ENCODE data around the gene ACOT9. TPM values are rescaled to one million over a fixed set of nuclear protein-coding genes. Genes with fewer than 3 reads are reported as not detected.

The ACOT9 gene
- total and polyA plus RNA-seq, 2 experiments from 2014 or later, result 28.5 to 34.3 TPM

GRCh38 chrX:23754664-23755063, 11.6 kb upstream of the ACOT9 start (continued):
- TF ChIP-seq REST (IDR thresholded peaks at IDR 0.05; ENCODE audit: unreplicated experiment), result no peak
- no peak for TF ChIP-seq STAT1 (IDR thresholded peaks at IDR 0.05; ENCODE audit: unreplicated experiment)
- no peak for TF ChIP-seq POLR2AphosphoS5 (IDR thresholded peaks at IDR 0.05; ENCODE audit: low read depth)

GRCh38 chrX:23752740-23753415, 9.8 kb upstream of the ACOT9 start:
- H3K27ac ChIP-seq (ENCODE audit: low read depth), result no peak overlapping the region
- DNase-seq (ENCODE audit: low spot score) (no peak), ATAC-seq (no peak)
- no peaks in the 10 kb centered on the region for H3K27me3 ChIP-seq (ENCODE audit: insufficient read depth)
- Mint-ChIP-seq H3K27me3 (ENCODE audit: insufficient read depth, low read depth, poor library complexity) (no peaks in the 10 kb centered on the region), H3K36me3 (ENCODE audit: low read depth) (no peaks in the 10 kb centered on the region), H3K4me3 (no peak overlapping the region), H3K9me3 (no peaks in the 10 kb centered on the region), H3K27ac (no peak overlapping the region), H3K4me1 (no peaks in the 10 kb centered on the region)
- no peak overlapping the region for H3K4me3 ChIP-seq
- H3K36me3 ChIP-seq (ENCODE audit: insufficient read depth), result no peaks in the 10 kb centered on the region
- H3K4me2 ChIP-seq, result no peak overlapping the region
- H3K4me1 ChIP-seq (ENCODE audit: insufficient read depth), result no peaks in the 10 kb centered on the region
- H4K20me1 ChIP-seq (replicated peaks; ENCODE audit: insufficient read depth), result no peaks in the 10 kb centered on the region
- no peaks in the 10 kb centered on the region for H3F3A ChIP-seq (replicated peaks; ENCODE audit: low read depth)
- no peaks in the 10 kb centered on the region for H3K9me2 ChIP-seq (ENCODE audit: insufficient read depth)
- H3K79me2 ChIP-seq (replicated peaks; ENCODE audit: insufficient read depth), result no peaks in the 10 kb centered on the region
- H2AFZ ChIP-seq, result no peak overlapping the region
- TF ChIP-seq ETS1 (IDR thresholded peaks at IDR 0.05), result no peak
- no peak for TF ChIP-seq EZH2 (IDR thresholded peaks at IDR 0.05; ENCODE audit: low read depth, unreplicated experiment)
- no peak for TF ChIP-seq ZNF114 (CRISPR knock-in tag; IDR thresholded peaks at IDR 0.05)

GRCh38 chrX:23749576-23749975, 6.5 kb upstream of the ACOT9 start:
- Mint-ChIP-seq H3K27ac (no peak overlapping the region), H3K9me3 (no peaks in the 10 kb centered on the region), H3K4me1 (no peaks in the 10 kb centered on the region), H3K4me3 (no peak overlapping the region), H3K36me3 (ENCODE audit: low read depth) (no peaks in the 10 kb centered on the region), H3K27me3 (ENCODE audit: insufficient read depth, low read depth, poor library complexity) (no peaks in the 10 kb centered on the region)
- Histone ChIP-seq H3K79me2 (replicated peaks; ENCODE audit: insufficient read depth) (no peaks in the 10 kb centered on the region), H2AFZ (no peak overlapping the region), H3K4me2 (no peak overlapping the region), H3K36me3 (ENCODE audit: insufficient read depth) (no peaks in the 10 kb centered on the region), H4K20me1 (replicated peaks; ENCODE audit: insufficient read depth) (no peaks in the 10 kb centered on the region), H3F3A (replicated peaks; ENCODE audit: low read depth) (no peaks in the 10 kb centered on the region), H3K4me3 (no peak overlapping the region), H3K27me3 (ENCODE audit: insufficient read depth) (no peaks in the 10 kb centered on the region), H3K27ac (ENCODE audit: low read depth) (no peak overlapping the region), H3K9me2 (ENCODE audit: insufficient read depth) (no peaks in the 10 kb centered on the region), H3K4me1 (ENCODE audit: insufficient read depth) (no peaks in the 10 kb centered on the region)
- DNase-seq (ENCODE audit: low spot score) (no peak), ATAC-seq (no peak)
- TF ChIP-seq ETS1 (IDR thresholded peaks at IDR 0.05), result no peak
- no peak for TF ChIP-seq REST (IDR thresholded peaks at IDR 0.05; ENCODE audit: unreplicated experiment)
- no peak for TF ChIP-seq EZH2phosphoT487 (IDR thresholded peaks at IDR 0.05; ENCODE audit: unreplicated experiment)
